ENCODE results near the gene MARCKSL1. TPM values are rescaled to one million over a fixed set of nuclear protein-coding genes. Genes with fewer than 3 reads are reported as not detected.
"Not testable (repeated sequence)": the region's sequence is repeated elsewhere in the genome, so short reads cannot be mapped to it uniquely, and the experiment has no call there.

MARCKSL1 gene
- polyA plus RNA-seq, 1 donor (not counting 4 experiments of a cell fraction or from before 2014, with no cell fraction given) = 8.5 TPM

DNA sequence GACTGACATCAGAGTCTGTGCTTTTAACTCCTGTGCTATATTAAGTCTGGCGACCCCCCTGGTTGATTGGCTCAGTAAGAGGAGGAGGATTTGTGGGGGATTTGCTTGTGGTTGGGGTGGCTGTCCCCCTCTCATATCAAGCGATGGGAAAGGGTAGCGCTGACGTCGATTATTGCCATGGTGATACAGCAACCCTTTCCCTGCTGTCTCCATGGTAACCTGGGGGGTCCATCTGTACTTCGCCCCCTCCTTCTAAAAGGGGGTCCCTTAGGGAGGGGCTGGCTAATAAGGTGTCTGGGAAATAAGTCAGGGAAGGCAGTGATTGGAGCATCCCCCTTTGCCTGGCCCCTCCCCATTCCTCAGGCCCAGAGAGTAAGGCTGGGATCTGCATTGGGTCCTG is 21.6 kb upstream of the MARCKSL1 start:
- H3K9ac ChIP-seq (ENCODE audit: control insufficient read depth, extremely low read depth, insufficient read depth, low read length) = no peak overlapping the region
- peaks cover 0 to 4% of the 10 kb centered on the region in 2 experiments for H3K36me3 ChIP-seq (ENCODE audit: control insufficient read depth in 2 of 2, extremely low read depth in 1 of 2, insufficient read depth in 2 of 2, low read length in 2 of 2)
- no peak for TF ChIP-seq EZH2 (IDR thresholded peaks at IDR 0.05; ENCODE audit: low read length)
- TF ChIP-seq, protein P1, sequence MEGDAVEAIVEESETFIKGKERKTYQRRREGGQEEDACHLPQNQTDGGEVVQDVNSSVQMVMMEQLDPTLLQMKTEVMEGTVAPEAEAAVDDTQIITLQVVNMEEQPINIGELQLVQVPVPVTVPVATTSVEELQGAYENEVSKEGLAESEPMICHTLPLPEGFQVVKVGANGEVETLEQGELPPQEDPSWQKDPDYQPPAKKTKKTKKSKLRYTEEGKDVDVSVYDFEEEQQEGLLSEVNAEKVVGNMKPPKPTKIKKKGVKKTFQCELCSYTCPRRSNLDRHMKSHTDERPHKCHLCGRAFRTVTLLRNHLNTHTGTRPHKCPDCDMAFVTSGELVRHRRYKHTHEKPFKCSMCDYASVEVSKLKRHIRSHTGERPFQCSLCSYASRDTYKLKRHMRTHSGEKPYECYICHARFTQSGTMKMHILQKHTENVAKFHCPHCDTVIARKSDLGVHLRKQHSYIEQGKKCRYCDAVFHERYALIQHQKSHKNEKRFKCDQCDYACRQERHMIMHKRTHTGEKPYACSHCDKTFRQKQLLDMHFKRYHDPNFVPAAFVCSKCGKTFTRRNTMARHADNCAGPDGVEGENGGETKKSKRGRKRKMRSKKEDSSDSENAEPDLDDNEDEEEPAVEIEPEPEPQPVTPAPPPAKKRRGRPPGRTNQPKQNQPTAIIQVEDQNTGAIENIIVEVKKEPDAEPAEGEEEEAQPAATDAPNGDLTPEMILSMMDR (optimal IDR thresholded peaks at IDR 0.05 in 1 of 3, IDR thresholded peaks at IDR 0.05 in 1 of 3, conservative IDR thresholded peaks at IDR 0.05 in 1 of 3; ENCODE audit: extremely low read depth in 1 of 3, insufficient read depth in 2 of 3, low read length in 3 of 3) = no peak
- H3K4me1 ChIP-seq (ENCODE audit: control insufficient read depth, extremely low read depth, insufficient read depth, low read length) = peaks cover 12% of the 10 kb centered on the region
- H3K27me3 ChIP-seq (ENCODE audit: control insufficient read depth, extremely low read depth, insufficient read depth, low read length) = no peaks in the 10 kb centered on the region
- no peaks in the 10 kb centered on the region for H3K9me1 ChIP-seq (ENCODE audit: control insufficient read depth, extremely low read depth, insufficient read depth, low read length)
- dilution Hi-C loops (cut with MboI; ENCODE audit: extremely low pct_ligation_motif_present, low sequenced_read_pairs) = no loop called here
- no peak overlapping the region for H3K4me2 ChIP-seq (ENCODE audit: control insufficient read depth, extremely low read depth, insufficient read depth, low read depth, low read length)
- H3K9me3 ChIP-seq (ENCODE audit: control insufficient read depth, low read depth, low read length) = no peaks in the 10 kb centered on the region
- no peak overlapping the region for H3K27ac ChIP-seq (ENCODE audit: control insufficient read depth, insufficient read depth, low read length)
- FAIRE-seq (no peak), DNase-seq (ENCODE audit: low read depth, low spot score) (no peak)
- no peaks in the 10 kb centered on the region for H3K79me2 ChIP-seq (ENCODE audit: control insufficient read depth, insufficient read depth, low read length)
- H4K20me1 ChIP-seq (ENCODE audit: control insufficient read depth, extremely low read depth, insufficient read depth, low read length) = no peaks in the 10 kb centered on the region
- no peak overlapping the region for H3K4me3 ChIP-seq (ENCODE audit: control insufficient read depth in 2 of 3, extremely low read depth in 1 of 3, insufficient read depth in 2 of 3, low read depth in 1 of 3, low read length in 3 of 3)
- H2AFZ ChIP-seq (ENCODE audit: control insufficient read depth, low read length) = no peak overlapping the region

DNA sequence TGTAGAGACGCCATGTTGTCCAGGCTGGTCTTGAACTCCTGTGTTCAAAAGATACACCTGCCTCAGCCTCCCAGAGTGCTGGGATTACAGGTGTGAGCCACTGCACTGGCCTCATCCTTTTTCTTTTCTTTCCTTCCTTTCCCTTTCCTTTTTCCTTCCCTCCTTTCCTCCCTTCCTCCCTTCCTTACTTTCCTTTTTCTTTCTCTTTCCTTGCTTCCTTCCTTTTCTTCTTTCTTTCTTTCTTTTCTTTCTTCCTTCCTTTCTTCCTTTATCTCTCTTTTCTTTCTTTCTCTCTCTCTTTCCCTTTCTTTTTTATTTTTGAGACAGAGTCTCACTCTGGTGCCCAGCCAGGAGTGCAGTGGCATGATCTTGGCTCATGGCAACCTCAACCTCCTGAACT is 20.4 kb upstream of the MARCKSL1 start:
- no peak for FAIRE-seq
- no peaks in the 10 kb centered on the region for H3K79me2 ChIP-seq (ENCODE audit: control insufficient read depth, insufficient read depth, low read length)
- H2AFZ ChIP-seq (ENCODE audit: control insufficient read depth, low read length) = no peak overlapping the region
- H3K9me3 ChIP-seq (ENCODE audit: control insufficient read depth, low read depth, low read length) = no peaks in the 10 kb centered on the region
- dilution Hi-C loops (cut with MboI; ENCODE audit: extremely low pct_ligation_motif_present, low sequenced_read_pairs) = no loop called here
- no peak overlapping the region for H3K4me3 ChIP-seq (ENCODE audit: control insufficient read depth in 2 of 3, extremely low read depth in 1 of 3, insufficient read depth in 2 of 3, low read depth in 1 of 3, low read length in 3 of 3)
- H3K27ac ChIP-seq (ENCODE audit: control insufficient read depth, insufficient read depth, low read length) = no peak overlapping the region
- no peaks in the 10 kb centered on the region for H4K20me1 ChIP-seq (ENCODE audit: control insufficient read depth, extremely low read depth, insufficient read depth, low read length)
- H3K9ac ChIP-seq (ENCODE audit: control insufficient read depth, extremely low read depth, insufficient read depth, low read length) = no peak overlapping the region
- no peak for DNase-seq (ENCODE audit: low read depth, low spot score)
- peaks cover 0 to 4% of the 10 kb centered on the region in 2 experiments for H3K36me3 ChIP-seq (ENCODE audit: control insufficient read depth in 2 of 2, extremely low read depth in 1 of 2, insufficient read depth in 2 of 2, low read length in 2 of 2)
- no peaks in the 10 kb centered on the region for H3K9me1 ChIP-seq (ENCODE audit: control insufficient read depth, extremely low read depth, insufficient read depth, low read length)
- TF ChIP-seq EZH2 (IDR thresholded peaks at IDR 0.05; ENCODE audit: low read length) = no peak
- TF ChIP-seq, protein P1 (optimal IDR thresholded peaks at IDR 0.05 in 1 of 3, IDR thresholded peaks at IDR 0.05 in 1 of 3, conservative IDR thresholded peaks at IDR 0.05 in 1 of 3; ENCODE audit: extremely low read depth in 1 of 3, insufficient read depth in 2 of 3, low read length in 3 of 3) = no peak
- peaks cover 21% of the 10 kb centered on the region for H3K4me1 ChIP-seq (ENCODE audit: control insufficient read depth, extremely low read depth, insufficient read depth, low read length)
- H3K27me3 ChIP-seq (ENCODE audit: control insufficient read depth, extremely low read depth, insufficient read depth, low read length) = no peaks in the 10 kb centered on the region
- H3K4me2 ChIP-seq (ENCODE audit: control insufficient read depth, extremely low read depth, insufficient read depth, low read depth, low read length) = no peak overlapping the region

DNA sequence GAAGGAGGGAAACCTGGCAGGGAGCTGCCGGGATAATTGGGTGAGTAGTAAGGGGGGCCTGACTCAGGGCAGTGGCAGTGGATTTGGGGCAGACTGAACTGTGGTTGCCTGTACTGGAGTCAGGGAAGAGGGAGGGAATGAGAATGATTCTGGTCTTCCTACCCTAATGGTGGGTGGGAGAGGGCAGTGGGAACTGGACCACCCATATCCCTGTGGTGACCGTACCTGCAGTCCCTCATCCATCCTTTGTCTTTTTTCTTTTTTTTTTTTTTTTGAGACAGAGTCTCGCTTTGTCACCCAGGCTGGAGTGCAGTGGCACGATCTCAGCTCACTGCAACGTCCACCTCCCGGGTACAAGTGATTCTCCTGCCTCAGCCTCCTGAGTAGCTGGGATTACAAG is 19.7 kb upstream of the MARCKSL1 start:
- DNase-seq (ENCODE audit: low read depth, low spot score); H3K9ac ChIP-seq (ENCODE audit: control insufficient read depth, extremely low read depth, insufficient read depth, low read length); FAIRE-seq; H3K9me1 ChIP-seq (ENCODE audit: control insufficient read depth, extremely low read depth, insufficient read depth, low read length); H3K36me3 ChIP-seq (ENCODE audit: control insufficient read depth in 2 of 2, extremely low read depth in 1 of 2, insufficient read depth in 2 of 2, low read length in 2 of 2); H3K4me3 ChIP-seq (ENCODE audit: control insufficient read depth in 2 of 3, extremely low read depth in 1 of 3, insufficient read depth in 2 of 3, low read depth in 1 of 3, low read length in 3 of 3); H3K27ac ChIP-seq (ENCODE audit: control insufficient read depth, insufficient read depth, low read length); H2AFZ ChIP-seq (ENCODE audit: control insufficient read depth, low read length); H3K4me2 ChIP-seq (ENCODE audit: control insufficient read depth, extremely low read depth, insufficient read depth, low read depth, low read length); H4K20me1 ChIP-seq (ENCODE audit: control insufficient read depth, extremely low read depth, insufficient read depth, low read length); dilution Hi-C loops (cut with MboI; ENCODE audit: extremely low pct_ligation_motif_present, low sequenced_read_pairs); H3K79me2 ChIP-seq (ENCODE audit: control insufficient read depth, insufficient read depth, low read length); H3K9me3 ChIP-seq (ENCODE audit: control insufficient read depth, low read depth, low read length); H3K27me3 ChIP-seq (ENCODE audit: control insufficient read depth, extremely low read depth, insufficient read depth, low read length): not testable (repeated sequence)
- H3K4me1 ChIP-seq (ENCODE audit: control insufficient read depth, extremely low read depth, insufficient read depth, low read length) = peaks cover 21% of the 10 kb centered on the region
